Measurements from ENCODE around the gene STAT6.
"Not testable (repeated sequence)": the region's sequence is repeated elsewhere in the genome, so short reads cannot be mapped to it uniquely, and the experiment has no call there.

STAT6 gene

DNA sequence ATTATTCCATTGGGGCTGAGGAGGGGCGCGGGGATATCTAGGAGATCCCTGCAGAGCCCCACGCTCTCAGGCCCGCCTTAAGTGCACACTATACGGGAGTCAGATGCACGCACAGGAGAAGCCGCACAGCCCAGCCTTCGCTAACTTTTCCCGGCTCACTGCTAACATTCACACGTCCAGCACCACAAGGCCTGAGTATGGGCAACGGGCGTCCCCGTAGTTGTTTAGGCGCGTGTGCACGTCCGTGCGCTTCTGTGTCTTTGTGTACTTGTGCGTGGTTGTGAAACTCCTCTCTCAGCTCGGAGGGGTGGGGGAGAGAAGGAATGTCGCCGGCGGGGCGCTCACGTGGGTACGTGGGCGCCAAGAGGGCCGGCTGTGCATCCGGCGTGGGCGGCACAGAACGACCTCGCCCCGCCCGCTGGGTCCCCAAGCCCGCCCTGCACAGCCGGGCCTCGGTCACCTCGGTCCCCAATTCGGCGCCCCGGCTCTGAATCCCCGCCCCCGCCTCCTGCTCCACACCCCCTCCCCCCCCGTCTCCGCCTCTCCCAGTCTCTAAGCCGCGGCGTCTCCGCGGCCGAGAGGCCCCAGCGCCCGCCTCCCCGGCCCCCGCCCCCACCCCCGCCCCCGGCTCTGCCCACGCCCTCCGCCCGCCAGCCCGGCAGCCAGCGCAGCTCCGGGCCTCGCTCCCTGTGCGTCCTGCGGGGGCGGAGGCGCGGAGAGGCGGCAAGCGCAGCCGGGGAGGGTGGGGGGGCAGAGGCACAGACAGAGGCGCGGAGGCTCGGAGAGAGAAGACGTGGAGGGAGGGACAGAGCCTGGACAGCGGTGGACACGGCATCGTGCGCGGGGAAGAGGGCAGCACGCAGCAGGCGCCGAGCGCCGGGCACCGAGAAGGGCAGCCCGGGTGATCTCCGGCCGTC lies 22.6 kb downstream of the STAT6 start, which contains the start of gene NAB2:
Gene NAB2, plus strand, starts transcription at position 761 of the 917 bp plus-strand sequence. CDS start 158 bp downstream, outside the sequence.
- peak; percentile 85 to 93 for DNase-seq (ENCODE audit: low read depth in 2 of 2)

DNA sequence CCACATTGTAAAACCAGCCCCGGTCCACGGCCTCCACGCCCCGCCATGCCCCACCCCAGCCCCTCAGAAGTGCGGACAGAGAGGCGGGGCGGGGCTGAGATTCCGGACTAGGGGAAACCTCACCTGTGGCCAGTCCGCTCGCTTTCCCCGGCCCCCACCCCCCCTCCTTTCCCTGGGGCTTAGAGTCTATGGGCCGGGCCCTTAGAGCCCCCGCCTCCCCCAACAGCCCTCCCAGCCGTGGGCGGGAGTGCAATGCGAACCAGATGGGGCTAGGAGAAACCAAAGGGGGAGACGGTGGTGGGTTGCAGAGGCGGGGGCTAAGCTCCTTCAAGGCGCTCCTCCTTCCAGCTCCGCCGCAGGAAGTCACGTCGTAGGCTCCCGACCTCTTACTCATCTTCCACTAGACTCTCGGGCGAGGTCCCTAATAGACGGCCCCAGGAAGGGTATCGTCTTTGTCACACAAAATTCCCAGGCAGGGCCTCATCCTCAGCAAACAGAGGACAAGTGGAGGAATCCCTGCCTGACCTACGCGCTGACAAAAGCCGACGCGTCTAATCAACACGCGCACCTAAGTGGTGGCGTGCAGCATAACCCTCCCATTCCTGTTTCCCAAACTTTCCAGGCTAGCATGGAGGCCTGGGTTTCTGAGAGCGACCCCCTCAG lies 23.3 kb downstream of the STAT6 start:
- peak; percentile 83 to 84 for DNase-seq (ENCODE audit: low read depth in 2 of 2)

DNA sequence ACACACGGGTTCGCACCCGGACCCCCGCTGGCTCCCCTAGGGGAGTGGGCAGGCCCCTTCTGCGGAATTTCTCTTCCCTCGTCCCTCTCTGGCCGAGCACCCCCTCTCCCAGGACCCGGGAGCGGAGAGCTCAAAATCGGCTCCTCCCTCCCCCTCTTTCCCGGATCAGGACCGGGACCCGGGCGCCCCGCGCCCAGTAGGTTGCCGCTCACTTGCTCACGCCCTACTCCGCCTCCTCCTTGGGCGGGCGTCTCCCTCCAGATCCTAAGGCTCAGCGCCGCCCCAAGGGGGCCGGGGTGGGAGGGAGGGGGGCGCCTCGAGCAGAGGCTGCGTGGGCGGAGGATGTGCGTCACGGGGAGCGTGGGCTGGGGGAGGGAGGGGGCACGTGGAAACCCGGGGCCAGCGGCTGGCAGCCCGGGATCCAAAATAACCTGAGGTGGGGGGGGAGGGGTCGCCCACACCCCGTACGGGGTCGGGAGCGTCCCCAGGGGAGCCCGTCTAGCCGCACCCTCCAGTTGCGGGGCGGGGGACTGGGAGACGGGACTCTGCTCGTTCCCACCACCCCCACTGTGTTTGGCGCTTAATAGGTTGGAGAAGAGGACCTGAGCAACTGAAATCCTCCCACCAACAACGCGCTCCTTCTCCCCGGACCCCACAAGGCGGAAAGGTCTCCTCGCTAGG lies 24.0 kb downstream of the STAT6 start:
- DNase-seq (ENCODE audit: low read depth in 2 of 2): peak; percentile 93 to 96

DNA sequence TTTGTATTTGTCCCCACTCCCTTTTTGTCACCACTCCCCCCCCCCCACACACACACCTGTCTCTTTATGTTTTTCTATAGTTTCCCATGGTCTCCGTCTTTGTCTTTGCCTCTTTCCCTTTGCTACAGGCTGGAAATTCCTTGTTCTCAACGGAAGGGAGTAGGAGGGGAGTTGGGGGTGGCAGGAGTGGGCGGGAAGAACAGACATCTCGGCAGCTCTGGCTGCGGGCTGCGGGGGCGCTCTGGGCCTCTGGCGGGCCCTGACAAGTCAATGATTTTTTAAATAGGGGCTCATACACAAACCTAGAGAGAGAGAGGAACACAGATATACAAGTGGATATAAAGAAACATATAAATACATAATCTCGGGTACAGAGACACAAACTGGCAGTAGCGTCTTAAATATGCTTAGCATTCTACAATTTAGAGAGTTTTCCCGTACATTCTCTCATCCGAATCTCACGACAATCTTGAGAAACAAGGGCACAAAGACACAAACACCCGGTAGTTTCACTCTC lies 24.6 kb downstream of the STAT6 start:
- peak; percentile 42 to 53 for DNase-seq (ENCODE audit: low read depth in 2 of 2)

DNA sequence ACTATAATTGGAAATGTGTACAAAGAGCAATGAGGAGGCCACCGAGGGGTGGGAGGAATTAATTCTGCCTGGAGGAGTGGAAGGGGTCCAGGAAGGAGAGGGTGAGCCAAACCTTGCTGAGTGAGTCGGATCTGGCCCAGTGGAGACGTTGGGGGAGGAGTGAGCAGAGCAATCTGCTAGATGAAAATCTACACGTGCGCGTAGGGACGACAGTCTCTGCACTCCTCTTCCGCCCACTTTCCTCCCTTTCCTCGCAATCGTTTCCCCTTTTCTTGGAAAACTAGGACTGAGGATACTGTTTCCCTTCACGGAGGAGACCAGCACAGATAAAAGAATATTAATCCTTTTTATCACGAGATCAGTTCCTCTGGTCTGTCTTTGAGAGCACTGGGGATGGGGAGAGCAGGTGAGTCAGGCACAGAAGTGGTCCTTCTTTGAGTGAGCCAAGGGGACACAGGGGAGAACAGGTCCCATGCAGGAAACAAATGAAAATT lies 25.1 kb downstream of the STAT6 start:
- DNase-seq (ENCODE audit: low read depth in 2 of 2): no peak

DNA sequence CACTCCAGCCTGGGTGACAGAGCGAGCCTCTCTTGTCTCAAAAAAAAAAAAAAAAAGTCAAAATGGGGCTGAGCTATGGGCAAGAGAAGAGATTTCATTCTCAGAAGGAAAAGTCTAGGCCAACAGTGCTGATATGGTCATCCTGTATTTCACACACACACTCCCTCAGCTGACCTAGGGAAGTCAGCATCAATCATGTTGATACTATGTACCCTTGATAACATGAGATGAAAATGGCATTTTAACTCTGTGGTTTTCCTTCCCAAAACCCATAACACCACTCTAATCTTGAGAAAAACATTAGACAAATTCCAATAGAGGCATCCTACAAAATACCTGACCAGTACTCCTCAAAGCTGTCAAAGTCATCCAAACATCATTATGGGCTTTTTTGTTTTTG lies 30.3 kb downstream of the STAT6 start:
- no peak for DNase-seq (ENCODE audit: low read depth in 2 of 2)

DNA sequence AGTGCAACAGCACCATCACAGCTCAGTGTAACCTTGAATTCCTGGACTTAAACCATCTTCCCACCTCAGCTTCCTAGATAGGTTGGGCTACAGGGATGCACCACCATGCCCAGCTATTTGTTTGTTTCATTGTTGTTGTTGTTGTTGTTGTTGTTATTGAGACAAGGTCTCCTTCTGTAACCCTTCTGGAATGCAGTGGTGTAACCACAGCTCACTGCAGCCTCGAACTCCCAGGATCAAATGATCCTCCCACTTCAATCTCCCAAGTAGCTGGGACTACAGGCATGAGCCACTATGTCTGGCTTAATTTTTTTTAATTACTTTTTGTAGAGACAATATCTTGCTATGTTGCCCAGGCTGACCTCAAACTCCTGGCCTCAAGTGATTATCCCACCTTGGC lies 31.3 kb downstream of the STAT6 start:
- DNase-seq (ENCODE audit: low read depth in 2 of 2): no peak

DNA sequence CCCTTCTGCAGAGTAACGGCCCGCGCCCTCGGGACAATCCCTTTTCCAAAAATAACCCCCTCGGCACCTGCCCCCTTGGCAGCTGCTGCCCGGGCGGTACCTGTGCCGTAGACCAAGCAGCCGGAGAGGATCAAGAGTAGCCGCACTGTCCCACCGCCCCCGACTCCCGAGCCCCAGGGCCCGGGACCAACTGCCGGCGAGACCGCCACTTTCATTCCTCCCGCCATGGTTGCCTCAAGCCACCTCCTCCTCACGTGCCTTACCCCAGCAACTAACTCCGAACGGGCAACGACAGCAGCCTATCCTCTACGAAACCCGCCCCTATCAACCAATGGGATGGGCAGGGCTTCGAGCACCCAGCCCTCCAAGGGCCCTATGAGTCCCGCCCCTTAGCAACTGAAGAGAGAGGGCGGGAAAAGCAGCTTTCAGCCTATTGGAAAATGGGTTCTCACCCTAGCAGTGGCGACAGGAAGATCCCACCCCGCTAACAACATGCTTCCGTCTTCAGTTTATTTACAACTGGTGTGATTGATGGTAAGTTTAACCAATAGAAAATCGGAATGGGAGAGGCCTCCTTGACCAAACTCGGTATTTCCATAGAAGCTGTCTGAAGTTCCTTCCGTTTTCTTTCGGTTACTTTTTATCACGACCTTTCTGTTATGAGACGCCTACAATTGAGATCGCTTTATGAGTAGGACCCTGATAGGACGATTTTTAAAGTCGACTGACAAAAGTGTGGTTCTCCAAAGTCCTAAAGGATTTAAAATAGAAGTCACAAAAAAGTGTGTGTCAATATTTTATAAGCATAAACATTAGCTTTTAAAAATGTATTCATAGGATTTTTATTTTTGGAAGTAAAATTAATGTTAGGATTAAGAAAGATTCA lies 32.4 kb downstream of the STAT6 start, which contains the start of gene NEMP1:
Gene NEMP1, minus strand, starts transcription at position 273 of the 886 bp plus-strand sequence. Its CDS starts 46 bp downstream, at position 227.
- DNase-seq (ENCODE audit: low read depth in 2 of 2): peak; percentile 84 to 90

DNA sequence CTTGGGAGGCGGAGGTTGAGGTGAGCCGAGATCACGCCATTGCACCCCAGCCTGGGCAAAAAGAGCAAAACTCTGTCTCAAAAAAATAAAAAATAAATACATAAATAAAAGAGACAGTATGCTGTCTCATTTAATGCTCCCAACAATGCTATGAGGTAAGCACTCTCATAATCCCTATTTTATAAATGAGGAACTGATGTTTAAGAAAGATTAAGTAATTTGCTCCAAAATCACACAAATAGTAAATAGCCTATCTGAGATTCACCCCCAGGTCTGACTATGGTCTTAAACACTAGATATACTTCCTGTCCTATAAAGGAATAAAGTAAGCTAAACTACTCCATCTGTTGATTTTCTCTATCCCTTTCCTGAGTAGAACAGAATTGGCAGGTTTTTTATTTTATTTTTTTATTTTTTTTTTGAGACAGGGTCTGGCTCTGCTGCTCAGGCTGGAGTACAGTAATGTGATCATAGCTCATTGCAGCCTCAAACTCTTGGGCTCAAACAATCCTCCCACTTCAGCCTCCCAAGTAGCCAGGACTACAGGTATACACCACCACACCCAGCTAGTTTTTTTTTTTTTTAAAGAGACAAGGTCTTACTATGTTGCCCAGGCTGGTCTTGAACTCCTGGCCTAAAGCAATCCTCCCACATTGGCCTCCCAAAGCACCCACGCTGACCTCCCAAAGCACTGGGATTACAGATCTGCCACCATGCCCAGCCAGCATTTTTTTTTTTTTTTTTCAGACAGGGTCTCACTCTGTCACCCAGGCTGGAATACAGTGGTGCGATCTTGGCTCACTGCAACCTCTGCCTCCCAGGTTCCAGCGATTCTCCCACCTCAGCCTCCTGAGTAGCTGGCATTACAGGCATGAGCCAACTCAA lies 37.4 kb downstream of the STAT6 start:
- not testable (repeated sequence) for DNase-seq (ENCODE audit: low read depth in 2 of 2)

DNA sequence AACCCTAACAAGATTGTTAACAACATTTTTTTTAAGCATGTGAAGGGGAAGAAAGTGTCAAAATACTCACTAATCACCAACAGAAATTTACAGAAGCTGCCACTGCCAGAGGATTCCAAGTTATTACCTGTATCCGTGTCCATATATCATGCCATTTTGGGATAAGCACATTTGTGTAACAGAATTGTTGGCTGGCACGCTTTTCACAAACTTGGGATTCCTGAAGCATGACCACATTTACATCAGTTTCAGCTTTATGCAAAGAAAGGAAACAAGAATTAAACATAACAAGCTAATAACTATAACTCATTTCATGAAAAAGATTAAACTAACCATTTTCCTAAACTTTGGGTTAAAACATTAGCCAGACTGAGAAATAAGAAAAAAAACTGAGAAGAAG lies 38.5 kb downstream of the STAT6 start:
- DNase-seq (ENCODE audit: low read depth in 2 of 2): no peak

DNA sequence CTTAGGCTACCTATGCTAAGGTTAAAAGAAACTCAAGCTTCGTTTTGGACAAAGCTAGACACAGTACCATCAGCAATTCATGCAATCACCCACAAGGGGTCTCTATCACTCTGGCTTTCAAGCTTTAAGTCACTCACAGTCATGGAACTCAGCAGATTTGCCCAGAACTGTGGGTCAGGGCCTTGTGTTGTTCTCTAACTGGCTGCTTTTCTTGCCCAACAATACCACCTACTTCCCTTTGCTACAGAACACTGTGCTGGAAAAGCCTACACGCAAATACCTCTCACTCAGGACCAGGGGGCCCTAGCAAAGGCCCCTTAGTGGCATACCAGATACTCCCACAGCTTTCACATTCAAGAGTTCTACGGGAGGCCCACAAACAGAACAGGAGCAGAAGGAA lies 41.6 kb downstream of the STAT6 start:
- DNase-seq (ENCODE audit: low read depth in 2 of 2): no peak

DNA sequence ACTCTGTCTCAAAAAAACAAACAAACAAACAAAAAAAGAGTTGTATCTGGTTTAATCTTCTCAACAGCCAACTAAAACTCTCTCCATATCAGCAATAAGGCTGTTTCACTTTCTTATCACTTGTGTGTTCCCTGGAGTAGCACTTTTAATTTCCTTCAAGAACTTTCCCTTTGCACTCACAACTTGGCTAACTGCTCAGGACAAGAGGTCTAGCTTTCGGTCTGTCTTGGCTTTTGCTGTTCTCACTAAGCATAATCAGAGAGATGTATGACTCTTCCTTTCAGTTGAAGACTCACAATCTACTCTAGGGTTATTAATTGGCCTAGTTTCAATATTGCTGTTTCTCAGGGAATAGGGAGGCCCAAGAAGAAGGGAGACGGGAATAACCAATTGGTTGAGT lies 44.9 kb downstream of the STAT6 start:
- DNase-seq (ENCODE audit: low read depth in 2 of 2): no peak

DNA sequence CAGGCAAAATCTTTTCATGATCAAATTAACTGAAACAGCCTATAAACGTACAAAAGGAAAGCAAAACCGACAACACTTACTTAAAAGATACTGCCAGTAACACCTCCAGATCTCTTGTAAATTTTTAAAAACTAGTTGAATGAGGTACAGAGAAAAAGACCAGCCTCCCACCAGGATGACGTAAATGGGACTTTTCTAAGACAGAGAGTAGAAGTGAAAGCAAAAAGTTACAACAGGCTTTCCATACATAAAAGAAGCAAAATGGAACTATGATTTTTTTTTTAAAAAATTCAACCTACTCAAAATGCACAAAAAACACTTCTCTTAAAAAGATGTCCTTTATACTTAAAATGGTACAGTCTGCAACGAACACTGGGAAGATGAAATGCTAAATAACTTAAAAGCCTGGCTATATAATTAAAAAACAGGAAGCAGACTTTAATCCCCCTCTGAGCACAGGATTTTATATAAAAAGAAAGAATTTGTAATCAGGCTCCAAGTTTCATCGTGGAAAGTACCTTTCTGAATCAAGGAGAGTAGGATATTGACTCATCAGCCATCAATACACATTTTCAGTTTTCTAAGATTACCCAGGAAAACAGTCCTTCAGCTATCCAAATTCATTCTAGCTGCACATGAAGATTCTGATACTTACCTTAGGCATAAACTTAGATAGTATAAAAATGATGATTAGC lies 47.0 kb downstream of the STAT6 start:
- DNase-seq (ENCODE audit: low read depth in 2 of 2): no peak

DNA sequence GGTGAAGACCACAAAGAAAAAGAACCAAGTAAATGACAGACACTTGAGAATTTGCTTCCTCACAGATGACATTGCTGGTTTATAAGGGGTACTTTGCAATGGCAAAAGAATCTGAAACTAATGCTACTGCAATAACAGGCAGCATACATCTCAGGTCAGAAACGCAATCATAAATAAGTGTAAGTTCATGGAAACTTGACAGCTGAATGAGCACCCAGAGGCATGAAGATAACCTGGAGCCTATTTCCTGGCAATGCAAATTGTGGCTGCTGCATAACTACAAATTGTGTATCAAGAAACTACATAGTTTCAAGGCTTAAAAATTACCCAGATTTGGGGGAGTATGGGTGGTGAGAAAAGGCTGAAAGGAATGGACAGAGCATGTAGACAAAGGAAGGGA lies 52.7 kb downstream of the STAT6 start:
- no peak for DNase-seq (ENCODE audit: low read depth in 2 of 2)

DNA sequence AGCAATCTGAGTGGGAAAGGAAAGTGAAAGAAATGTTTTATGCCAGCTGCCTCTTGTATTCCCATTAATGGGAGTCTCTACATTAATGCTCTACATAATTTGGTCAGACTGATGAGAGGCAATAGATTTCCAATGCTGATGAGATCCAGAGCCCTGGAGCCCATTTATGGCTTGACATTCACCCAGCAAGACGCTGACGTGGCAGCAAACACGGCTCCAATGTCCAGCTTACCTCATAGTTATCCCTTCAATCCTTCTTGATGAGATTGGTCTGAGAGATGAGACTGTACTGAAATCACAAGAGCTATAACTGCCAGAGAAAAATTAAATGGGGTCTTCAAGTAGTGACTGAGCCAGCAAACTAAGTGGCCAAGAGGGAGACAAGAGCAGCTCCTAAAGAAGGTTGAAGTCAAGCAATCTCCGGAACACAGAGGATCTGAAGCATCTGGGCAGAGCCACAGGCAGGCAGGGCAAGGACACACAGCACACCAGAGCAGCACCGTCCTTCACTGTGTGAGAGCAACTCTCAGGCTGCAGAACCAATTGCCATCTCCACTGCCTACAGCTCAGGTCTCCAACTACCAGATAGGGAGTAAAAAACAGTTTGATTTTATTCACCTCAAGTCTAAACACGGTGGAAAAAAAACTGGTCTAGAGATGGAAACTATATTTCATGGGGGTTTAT lies 54.0 kb downstream of the STAT6 start:
- DNase-seq (ENCODE audit: low read depth in 2 of 2): no peak

DNA sequence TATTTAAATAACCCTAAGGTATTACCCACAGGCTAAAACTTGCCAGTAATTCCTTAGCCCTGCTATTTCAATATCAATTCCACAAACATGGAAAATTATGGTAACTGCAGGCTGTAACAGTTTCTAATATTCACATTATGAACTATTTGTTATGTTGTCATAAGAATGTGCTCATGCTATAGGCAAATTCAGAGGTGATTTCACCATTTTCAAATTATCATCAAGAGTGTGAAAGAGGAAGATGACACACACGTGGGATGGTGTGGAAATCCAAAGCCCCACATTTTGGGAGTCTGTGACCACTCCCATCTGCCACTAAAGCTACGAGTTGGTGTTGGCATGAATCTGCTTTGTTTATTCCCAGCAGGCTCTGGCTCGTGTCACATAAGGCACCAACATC lies 55.3 kb downstream of the STAT6 start:
- no peak for DNase-seq (ENCODE audit: low read depth in 2 of 2)

DNA sequence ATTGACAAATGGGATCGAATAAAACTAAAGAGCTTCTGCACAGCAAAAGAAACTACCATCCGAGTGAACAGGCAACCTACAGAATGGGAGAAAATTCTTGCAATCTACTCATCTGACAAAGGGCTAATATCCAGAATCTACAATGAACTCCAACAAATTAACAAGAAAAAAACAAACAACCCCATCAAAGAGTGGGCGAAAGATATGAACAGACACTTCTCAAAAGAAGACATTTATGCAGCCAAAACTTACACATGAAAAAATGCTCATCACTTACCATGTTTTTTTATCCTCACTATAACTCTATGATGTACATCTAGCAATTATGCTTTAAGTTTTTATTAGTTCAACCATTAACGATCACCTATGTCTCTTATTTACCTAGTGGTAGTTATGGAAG lies 57.3 kb downstream of the STAT6 start:
- DNase-seq (ENCODE audit: low read depth in 2 of 2): not testable (repeated sequence)

DNA sequence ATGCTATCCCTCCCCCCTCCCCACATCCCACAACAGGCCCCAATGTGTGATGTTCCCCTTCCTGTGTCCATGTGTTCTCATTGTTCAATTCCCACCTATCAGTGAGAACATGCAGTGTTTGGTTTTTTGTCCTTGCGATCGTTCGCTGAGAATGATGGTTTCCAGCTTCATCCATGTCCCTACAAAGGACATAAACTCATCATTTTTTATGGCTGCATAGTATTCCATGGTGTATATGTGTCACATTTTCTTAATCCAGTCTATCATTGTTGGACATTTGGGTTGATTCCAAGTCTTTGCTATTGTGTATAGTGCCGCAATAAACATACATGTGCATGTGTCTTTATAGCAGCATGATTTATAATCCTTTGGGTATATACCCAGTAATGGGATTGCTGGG lies 58.0 kb downstream of the STAT6 start:
- DNase-seq (ENCODE audit: low read depth in 2 of 2): not testable (repeated sequence)

DNA sequence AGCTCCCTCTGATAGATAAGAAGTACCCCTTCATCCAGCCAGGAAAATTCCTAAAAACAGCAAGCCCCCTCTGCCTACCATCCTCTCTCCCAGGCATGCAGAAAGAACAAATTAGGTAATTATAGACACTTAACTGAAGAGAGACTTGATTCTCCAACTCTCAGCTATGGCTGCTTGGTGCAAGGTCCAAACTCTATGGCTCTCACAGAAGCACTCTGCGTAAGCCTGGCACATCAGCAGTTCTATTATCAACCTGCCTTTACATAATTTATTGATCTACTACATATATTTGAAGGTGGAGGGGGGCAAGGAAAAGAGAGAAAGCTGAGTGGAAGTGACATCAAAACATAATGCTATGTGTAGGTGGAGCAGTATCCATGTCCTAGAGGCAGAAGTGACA lies 60.2 kb downstream of the STAT6 start:
- DNase-seq (ENCODE audit: low read depth in 2 of 2): no peak

Measured in stimulated activated CD8-positive, alpha-beta memory T cell treated with anti-CD3 and anti-CD28 coated beads, Interleukin-2, amount 100 ng/mL, for 48 hours (primary cell).